H9 (cell line): ENCODE data around the gene ZNF627. TPM values are rescaled to one million over a fixed set of nuclear protein-coding genes. Genes with fewer than 3 reads are reported as not detected.
"Not testable (repeated sequence)": the region's sequence is repeated elsewhere in the genome, so short reads cannot be mapped to it uniquely, and the experiment has no call there.

Source experiments
- DNase-seq: peaks from one replicate; pipeline ENCODE4 v3.0.0-alpha.2; 2017
- H2AFZ ChIP-seq: one replicate; pipeline ENCODE4 v1.6.1; 2013; ENCODE audit warnings: mild to moderate bottlenecking, low read length, control low read depth, moderate library complexity
- H2AK5ac ChIP-seq: 2 replicates; pipeline ENCODE4 v1.6.1; 2013; ENCODE audit warnings: low read length, control low read depth, mixed read lengths; ENCODE audit not compliant: insufficient read length
- H2BK120ac ChIP-seq: one replicate; pipeline ENCODE4 v1.6.1; 2013; ENCODE audit warnings: low read depth, mild to moderate bottlenecking, low read length, control low read depth, inconsistent platforms; ENCODE audit not compliant: poor library complexity, severe bottlenecking
- H2BK12ac ChIP-seq: 2 replicates; pipeline ENCODE4 v1.6.1; 2013; ENCODE audit warnings: low read length, control low read depth, mixed read lengths, low read depth; ENCODE audit not compliant: insufficient read length
- H2BK15ac ChIP-seq: 2 replicates; pipeline ENCODE4 v1.6.1; 2013; ENCODE audit warnings: low read depth, low read length, control low read depth
- H2BK20ac ChIP-seq: one replicate; pipeline ENCODE4 v1.6.1; 2013; ENCODE audit warnings: low read depth, mild to moderate bottlenecking, low read length, control low read depth, inconsistent platforms; ENCODE audit not compliant: poor library complexity, severe bottlenecking
- H2BK5ac ChIP-seq: 2 replicates; pipeline ENCODE4 v1.6.1; 2013; ENCODE audit warnings: low read length, control low read depth, mixed read lengths; ENCODE audit not compliant: insufficient read length
- H3K14ac ChIP-seq: 2 replicates; pipeline ENCODE4 v1.6.1; 2013; ENCODE audit warnings: low read length, control low read depth; ENCODE audit not compliant: insufficient read depth
- H3K18ac ChIP-seq: 2 replicates; pipeline ENCODE4 v1.6.1; 2013; ENCODE audit warnings: low read depth, mild to moderate bottlenecking, mixed read lengths, low read length, control low read depth; ENCODE audit not compliant: insufficient read length
- H3K23ac ChIP-seq: 2 replicates; pipeline ENCODE4 v1.6.1; 2013; ENCODE audit warnings: low read length, control low read depth, mixed read lengths, low read depth; ENCODE audit not compliant: insufficient read length
- H3K23me2 ChIP-seq: 2 replicates; pipeline ENCODE4 v1.6.1; 2013; ENCODE audit warnings: low read depth, mild to moderate bottlenecking, mixed read lengths, low read length, control low read depth; ENCODE audit not compliant: insufficient read length, poor library complexity, severe bottlenecking
- H3K27ac ChIP-seq: 2 replicates; pipeline ENCODE4 v1.5.1; 2013; ENCODE audit warnings: low read length, control low read depth, mixed read lengths, low read depth; ENCODE audit not compliant: insufficient read length
- H3K27me3 ChIP-seq: 2 replicates; pipeline ENCODE4 v1.6.1; 2013; ENCODE audit warnings: low read length, control low read depth, inconsistent platforms; ENCODE audit not compliant: insufficient read depth
- H3K4ac ChIP-seq: 2 replicates; pipeline ENCODE4 v1.6.1; 2013; ENCODE audit warnings: low read depth, mild to moderate bottlenecking, control low read depth, inconsistent platforms, low read length, moderate library complexity
- H3K4me1 ChIP-seq: 2 replicates; pipeline ENCODE4 v1.6.1; 2013; ENCODE audit warnings: low read length, control low read depth, inconsistent platforms; ENCODE audit not compliant: insufficient read depth
- H3K4me2 ChIP-seq: 2 replicates; pipeline ENCODE4 v1.6.1; 2013; ENCODE audit warnings: low read length, control low read depth, mixed read lengths; ENCODE audit not compliant: insufficient read length, insufficient read depth
- H3K56ac ChIP-seq: 2 replicates; pipeline ENCODE4 v1.6.1; 2013; ENCODE audit warnings: low read depth, mild to moderate bottlenecking, mixed read lengths, low read length, control low read depth; ENCODE audit not compliant: insufficient read length
- H3K79me1 ChIP-seq: 2 replicates; pipeline ENCODE4 v1.6.1; 2013; ENCODE audit warnings: low read depth, mild to moderate bottlenecking, moderate library complexity, low read length, control low read depth, inconsistent platforms; ENCODE audit not compliant: insufficient read depth, poor library complexity, severe bottlenecking
- H3K79me2 ChIP-seq: 2 replicates; pipeline ENCODE4 v1.6.1; 2013; ENCODE audit warnings: low read length, control low read depth, inconsistent platforms; ENCODE audit not compliant: insufficient read depth
- H3K9ac ChIP-seq: 2 replicates; pipeline ENCODE4 v1.6.1; 2013; ENCODE audit warnings: low read length, control low read depth, mixed read lengths; ENCODE audit not compliant: insufficient read length; ENCODE audit errors: extremely low read depth
- H3K9me3 ChIP-seq: one replicate; pipeline ENCODE4 v1.6.1; 2013; ENCODE audit warnings: low read depth, low read length, inconsistent platforms; ENCODE audit not compliant: control insufficient read depth
- H3T11ph ChIP-seq: one replicate; pipeline ENCODE4 v1.6.1; 2013; ENCODE audit warnings: mild to moderate bottlenecking, low read length, control low read depth, inconsistent platforms
- H4K20me1 ChIP-seq: one replicate; pipeline ENCODE4 v1.6.1; 2013; ENCODE audit not compliant: control insufficient read depth, insufficient read length, insufficient read depth
- H4K5ac ChIP-seq: 2 replicates; pipeline ENCODE4 v1.6.1; 2013; ENCODE audit warnings: low read depth, mild to moderate bottlenecking, mixed read lengths, low read length, control low read depth; ENCODE audit not compliant: insufficient read length
- H4K8ac ChIP-seq: replicated peaks from 2 replicates; pipeline ENCODE4 v1.6.1; 2013; ENCODE audit warnings: low read length, control low read depth, mixed read lengths, low read depth; ENCODE audit not compliant: insufficient read length
- H4K91ac ChIP-seq: 2 replicates; pipeline ENCODE4 v1.6.1; 2013; ENCODE audit warnings: low read depth, mild to moderate bottlenecking, moderate library complexity, mixed read lengths, low read length, control low read depth; ENCODE audit not compliant: insufficient read length
- H3K27ac Mint-ChIP-seq, 3 experiments: 2 replicates in 2 of 3; 3 replicates in 1 of 3; pipeline ENCODE4 v1.8.0; 2020 to 2021; ENCODE audit warnings: mixed read lengths in 3 of 3, mild to moderate bottlenecking in 1 of 3, moderate library complexity in 1 of 3
- H3K27me3 Mint-ChIP-seq: 2 replicates; pipeline ENCODE4 v1.8.0; 2021; ENCODE audit warnings: low read depth, mild to moderate bottlenecking, moderate library complexity, mixed read lengths
- H3K36me3 Mint-ChIP-seq, 3 experiments: 2 replicates in 2 of 3; 3 replicates in 1 of 3; pipeline ENCODE4 v1.8.0; 2020 to 2021; ENCODE audit warnings: low read depth in 3 of 3, mixed read lengths in 3 of 3; ENCODE audit not compliant: insufficient read depth in 1 of 3
- H3K4me1 Mint-ChIP-seq, 2 experiments: 2 replicates each; pipeline ENCODE4 v1.8.0; 2020; ENCODE audit warnings: mixed read lengths in 2 of 2
- H3K4me3 Mint-ChIP-seq, 2 experiments: 2 replicates in 1 of 2; 3 replicates in 1 of 2; pipeline ENCODE4 v1.8.0; 2020 to 2021; ENCODE audit warnings: mild to moderate bottlenecking in 2 of 2, mixed read lengths in 2 of 2, moderate library complexity in 1 of 2
- H3K9me3 Mint-ChIP-seq, 2 experiments: 2 replicates in 1 of 2; 3 replicates in 1 of 2; pipeline ENCODE4 v1.8.0; 2020; ENCODE audit warnings: mild to moderate bottlenecking in 2 of 2, mixed read lengths in 2 of 2, moderate library complexity in 1 of 2
- WGBS: extraction: QIAGEN DNeasy Blood & Tissue Kit; methylation state at CpG from one replicate; pipeline ENCODE4 v1.1.7; 2013; ENCODE audit warnings: missing lambda C conversion rate, low lambda C conversion rate, mixed read lengths; ENCODE audit not compliant: insufficient read length; ENCODE audit errors: extremely low coverage; 5-methylcytosine and 5-hydroxymethylcytosine counted together
- total RNA-seq: library from RNA; stranded (reverse); gene quantifications from 2 replicates; pipeline ENCODE4 v1.2.1, GENCODE V29; 2021
- TF ChIP-seq, protein P1 (sequence below): fragments of 200-600 bp; sonication (generic); conservative IDR thresholded peaks from 3 replicates; pipeline ENCODE4 v1.8.0; 2021; ENCODE audit warnings: antibody characterized with exemption, mild to moderate bottlenecking

Gene ZNF627
- total RNA-seq, 1 experiment from 2014 or later = 12.8 TPM

- no peak overlapping the region for H2AK5ac ChIP-seq
- H3K4me1 Mint-ChIP-seq = peaks cover 19 to 35% of the 10 kb centered on the region in 2 experiments
- no peak overlapping the region for H2BK12ac ChIP-seq
- H2BK20ac ChIP-seq = no peak overlapping the region
- no peak overlapping the region; the same call in 1 of the 2 replicates for H3K14ac ChIP-seq
- no peak overlapping the region for H3K4me2 ChIP-seq
- no peaks in the 10 kb centered on the region for H3K4me1 ChIP-seq
- no peaks in the 10 kb centered on the region for H3K27me3 ChIP-seq
- H2BK120ac ChIP-seq = no peak overlapping the region
- H3K18ac ChIP-seq = no peak overlapping the region
- H3K23ac ChIP-seq = no peak overlapping the region
- H3K9ac ChIP-seq = no peak overlapping the region
- WGBS = no CpG with 5 or more reads among the region's 2 CpGs
- H3K4ac ChIP-seq = no peak overlapping the region
- peaks cover 14% of the 10 kb centered on the region; the same call in 1 of the 2 replicates for H3K79me2 ChIP-seq
- H3K9me3 ChIP-seq = no peaks in the 10 kb centered on the region
- H4K8ac ChIP-seq = no peak overlapping the region
- H3K36me3 Mint-ChIP-seq = peaks cover 24 to 50% (median 38%) of the 10 kb centered on the region in 3 experiments
- H3K27ac ChIP-seq = no peak overlapping the region
- 0 out of 7 replicates have a peak overlapping the region, but pooled peaks of 1 of the 3 experiments have one; percentile 33 for H3K27ac Mint-ChIP-seq
- H3T11ph ChIP-seq = no peak overlapping the region
- no peak overlapping the region for H4K5ac ChIP-seq
- H4K91ac ChIP-seq = no peak overlapping the region
- no peak overlapping the region for H2BK15ac ChIP-seq
- no peak overlapping the region for H3K56ac ChIP-seq
- H2BK5ac ChIP-seq = no peak overlapping the region
- TF ChIP-seq, protein P1, sequence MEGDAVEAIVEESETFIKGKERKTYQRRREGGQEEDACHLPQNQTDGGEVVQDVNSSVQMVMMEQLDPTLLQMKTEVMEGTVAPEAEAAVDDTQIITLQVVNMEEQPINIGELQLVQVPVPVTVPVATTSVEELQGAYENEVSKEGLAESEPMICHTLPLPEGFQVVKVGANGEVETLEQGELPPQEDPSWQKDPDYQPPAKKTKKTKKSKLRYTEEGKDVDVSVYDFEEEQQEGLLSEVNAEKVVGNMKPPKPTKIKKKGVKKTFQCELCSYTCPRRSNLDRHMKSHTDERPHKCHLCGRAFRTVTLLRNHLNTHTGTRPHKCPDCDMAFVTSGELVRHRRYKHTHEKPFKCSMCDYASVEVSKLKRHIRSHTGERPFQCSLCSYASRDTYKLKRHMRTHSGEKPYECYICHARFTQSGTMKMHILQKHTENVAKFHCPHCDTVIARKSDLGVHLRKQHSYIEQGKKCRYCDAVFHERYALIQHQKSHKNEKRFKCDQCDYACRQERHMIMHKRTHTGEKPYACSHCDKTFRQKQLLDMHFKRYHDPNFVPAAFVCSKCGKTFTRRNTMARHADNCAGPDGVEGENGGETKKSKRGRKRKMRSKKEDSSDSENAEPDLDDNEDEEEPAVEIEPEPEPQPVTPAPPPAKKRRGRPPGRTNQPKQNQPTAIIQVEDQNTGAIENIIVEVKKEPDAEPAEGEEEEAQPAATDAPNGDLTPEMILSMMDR = no peak
- peaks cover 2% of the 10 kb centered on the region for H3K23me2 ChIP-seq
- H3K27me3 Mint-ChIP-seq = no peaks in the 10 kb centered on the region
- DNase-seq = no peak
- no peak overlapping the region for H2AFZ ChIP-seq
- peaks cover 5 to 15% of the 10 kb centered on the region in 2 experiments; a peak in 4 of 5 replicates for H3K9me3 Mint-ChIP-seq
- H3K4me3 Mint-ChIP-seq = peak overlapping the region; percentile 79 to 91
- H3K79me1 ChIP-seq = peaks cover 10% of the 10 kb centered on the region
- no peaks in the 10 kb centered on the region for H4K20me1 ChIP-seq
These were observed 1.5 kb downstream of the ZNF627 start for GRCh38 chr19:11598746-11599145.

DNA sequence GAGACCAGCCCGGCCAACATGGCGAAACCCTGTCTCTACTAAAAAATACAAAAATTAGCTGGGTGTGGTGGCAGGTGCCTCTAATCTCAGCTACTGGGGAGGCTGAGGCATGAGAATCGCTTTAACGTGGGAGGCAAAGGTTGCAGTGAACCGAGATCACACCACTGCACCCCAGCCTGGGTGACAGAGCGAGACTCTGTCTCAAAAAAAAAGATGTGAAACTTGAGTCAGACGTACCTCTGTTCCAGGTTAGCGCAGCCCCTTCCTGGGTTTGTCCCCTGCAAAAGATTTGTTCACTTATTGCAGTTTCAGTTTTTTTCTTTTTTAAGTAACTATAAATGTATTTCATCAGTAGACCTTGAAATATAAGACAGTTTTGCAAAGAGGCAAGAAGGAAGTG lies 2.4 kb downstream of the ZNF627 start:
- H2BK20ac ChIP-seq, H2BK15ac ChIP-seq, H4K91ac ChIP-seq, H2AK5ac ChIP-seq, H4K20me1 ChIP-seq, H3K79me1 ChIP-seq, H3K27ac Mint-ChIP-seq, H2BK12ac ChIP-seq, H2BK5ac ChIP-seq, H3K23ac ChIP-seq, H2AFZ ChIP-seq, H3T11ph ChIP-seq, H3K27me3 ChIP-seq, H3K4ac ChIP-seq, H3K14ac ChIP-seq, H3K27ac ChIP-seq, H3K9me3 ChIP-seq, H2BK120ac ChIP-seq, H3K4me1 ChIP-seq, DNase-seq, H3K4me2 ChIP-seq, H3K27me3 Mint-ChIP-seq, H4K8ac ChIP-seq, H3K56ac ChIP-seq, H4K5ac ChIP-seq, H3K9ac ChIP-seq, H3K23me2 ChIP-seq, H3K18ac ChIP-seq: not testable (repeated sequence)
- Mint-ChIP-seq H3K4me1 (peaks cover 19 to 35% of the 10 kb centered on the region in 2 experiments), H3K4me3 (peak overlapping the region in 1 of 2 experiments; percentile 79; a peak in 2 of 5 replicates), H3K36me3 (peaks cover 33 to 59% (median 48%) of the 10 kb centered on the region in 3 experiments), H3K9me3 (peaks cover 13 to 24% of the 10 kb centered on the region in 2 experiments)
- no CpG with 5 or more reads among the region's 8 CpGs for WGBS
- peaks cover 17% of the 10 kb centered on the region; the same call in 1 of the 2 replicates for H3K79me2 ChIP-seq
